Suprapubic skin (tissue), 4 donors: Measurements from ENCODE around the gene LANCL2.

Experiments used
- EP300 ChIP-seq: sonication (generic); formaldehyde crosslinking; IDR thresholded peaks from one replicate; pipeline ENCODE4 v1.6.1; 2017; ENCODE audit warnings: antibody characterized with exemption
- POLR2A ChIP-seq, 2 donors: fragments of 450-650 bp; IDR thresholded peaks; one replicate each; pipeline ENCODE4 v1.6.1; 2017; ENCODE audit warnings: antibody characterized with exemption in 2 of 2, mild to moderate bottlenecking in 2 of 2, moderate library complexity in 2 of 2
- POLR2AphosphoS5 ChIP-seq, 3 donors: sonication (generic); formaldehyde crosslinking; IDR thresholded peaks; one replicate each; pipeline ENCODE4 v1.6.1; 2017; ENCODE audit warnings: antibody characterized with exemption in 3 of 3
- TF ChIP-seq, protein P1 (sequence below), 2 donors: fragments of 200-600 bp in 1 of 2; fragments of 450-650 bp in 1 of 2; sonication (generic) in 1 of 2; IDR thresholded peaks; one replicate each; pipeline ENCODE4 v1.5.1; 2016 to 2019; ENCODE audit warnings: antibody characterized with exemption in 2 of 2, mild to moderate bottlenecking in 1 of 2, moderate library complexity in 1 of 2

DNA sequence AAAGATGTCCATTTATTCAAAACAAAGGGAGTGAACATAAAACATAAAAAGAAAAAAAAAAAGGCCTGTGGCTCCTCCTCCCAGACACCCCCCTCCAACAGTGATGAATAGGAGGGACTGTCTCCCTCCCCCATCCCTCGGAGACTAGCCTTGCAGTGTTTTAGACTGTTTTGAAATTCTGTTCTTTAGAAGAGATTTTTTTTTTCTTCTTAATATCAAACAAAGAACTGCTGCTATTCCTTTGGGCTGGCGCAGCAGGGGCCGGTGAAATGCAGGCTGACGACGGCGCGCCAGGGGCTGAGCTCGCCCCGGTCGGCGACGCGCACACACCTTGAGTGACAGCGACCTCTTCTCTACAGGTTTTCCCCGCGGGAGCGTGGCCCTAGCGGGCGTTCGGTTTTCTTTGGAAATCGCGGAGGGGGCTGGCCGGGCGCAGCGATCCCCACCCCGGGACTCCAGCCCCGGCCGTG, at the start of gene LANCL2:
- TF ChIP-seq, protein P1, sequence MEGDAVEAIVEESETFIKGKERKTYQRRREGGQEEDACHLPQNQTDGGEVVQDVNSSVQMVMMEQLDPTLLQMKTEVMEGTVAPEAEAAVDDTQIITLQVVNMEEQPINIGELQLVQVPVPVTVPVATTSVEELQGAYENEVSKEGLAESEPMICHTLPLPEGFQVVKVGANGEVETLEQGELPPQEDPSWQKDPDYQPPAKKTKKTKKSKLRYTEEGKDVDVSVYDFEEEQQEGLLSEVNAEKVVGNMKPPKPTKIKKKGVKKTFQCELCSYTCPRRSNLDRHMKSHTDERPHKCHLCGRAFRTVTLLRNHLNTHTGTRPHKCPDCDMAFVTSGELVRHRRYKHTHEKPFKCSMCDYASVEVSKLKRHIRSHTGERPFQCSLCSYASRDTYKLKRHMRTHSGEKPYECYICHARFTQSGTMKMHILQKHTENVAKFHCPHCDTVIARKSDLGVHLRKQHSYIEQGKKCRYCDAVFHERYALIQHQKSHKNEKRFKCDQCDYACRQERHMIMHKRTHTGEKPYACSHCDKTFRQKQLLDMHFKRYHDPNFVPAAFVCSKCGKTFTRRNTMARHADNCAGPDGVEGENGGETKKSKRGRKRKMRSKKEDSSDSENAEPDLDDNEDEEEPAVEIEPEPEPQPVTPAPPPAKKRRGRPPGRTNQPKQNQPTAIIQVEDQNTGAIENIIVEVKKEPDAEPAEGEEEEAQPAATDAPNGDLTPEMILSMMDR (IDR thresholded peaks at IDR 0.05), result no peak
- TF ChIP-seq POLR2A (IDR thresholded peaks at IDR 0.05), result no peak
- no peak for TF ChIP-seq EP300
- no peak for TF ChIP-seq POLR2AphosphoS5 (IDR thresholded peaks at IDR 0.05)
